SH-SY5Y (cell line): ENCODE results near the gene ABR.

ENCODE experiments used
- GATA2 ChIP-seq: IDR thresholded peaks from 2 replicates; pipeline ENCODE4 v1.6.1; 2011; ENCODE audit warnings: mild to moderate bottlenecking, low read depth, low read length
- GATA3 ChIP-seq: IDR thresholded peaks from 2 replicates; pipeline ENCODE4 v1.6.1; 2011; ENCODE audit warnings: low read depth, mild to moderate bottlenecking, low read length, moderate library complexity

DNA sequence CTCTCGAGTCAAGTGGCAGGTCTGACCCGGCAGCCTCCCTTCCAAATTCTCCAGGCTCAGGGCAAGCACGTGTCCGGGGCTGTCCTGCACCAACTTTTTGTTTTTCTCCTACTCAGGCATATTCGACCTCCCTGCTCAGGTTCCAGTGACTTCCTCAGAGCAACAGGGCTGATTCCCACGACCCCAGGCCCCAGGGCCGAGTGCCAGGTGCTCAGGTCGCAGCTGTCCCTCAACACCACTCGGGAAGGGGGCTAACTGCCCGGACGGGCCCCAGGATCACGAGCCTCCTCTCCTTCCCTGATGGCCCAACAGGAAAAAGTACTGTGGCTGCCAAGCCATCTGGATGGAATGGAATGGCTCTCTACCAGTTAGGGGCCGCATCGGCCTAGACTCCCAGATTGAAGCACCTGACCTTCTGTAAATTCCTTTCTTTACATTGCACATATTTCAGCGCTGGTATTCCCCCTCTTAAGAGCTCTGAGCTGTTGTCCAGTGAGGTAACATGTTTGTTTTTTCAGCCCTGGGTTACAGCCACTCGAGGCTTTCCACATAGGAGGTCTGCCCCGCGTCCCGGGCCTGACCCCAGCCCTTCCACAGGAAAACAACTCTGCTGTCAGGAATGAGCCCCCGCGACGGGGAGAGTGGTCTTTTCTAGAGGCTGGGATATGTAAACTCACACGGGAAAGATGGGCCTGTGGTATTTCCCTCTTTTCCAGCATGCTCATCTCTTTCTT lies 225.2 kb downstream of the ABR start:
- TF ChIP-seq GATA3, result no peak
- TF ChIP-seq GATA2, result no peak
